ENCODE measurements around the gene OLA1.

DNA sequence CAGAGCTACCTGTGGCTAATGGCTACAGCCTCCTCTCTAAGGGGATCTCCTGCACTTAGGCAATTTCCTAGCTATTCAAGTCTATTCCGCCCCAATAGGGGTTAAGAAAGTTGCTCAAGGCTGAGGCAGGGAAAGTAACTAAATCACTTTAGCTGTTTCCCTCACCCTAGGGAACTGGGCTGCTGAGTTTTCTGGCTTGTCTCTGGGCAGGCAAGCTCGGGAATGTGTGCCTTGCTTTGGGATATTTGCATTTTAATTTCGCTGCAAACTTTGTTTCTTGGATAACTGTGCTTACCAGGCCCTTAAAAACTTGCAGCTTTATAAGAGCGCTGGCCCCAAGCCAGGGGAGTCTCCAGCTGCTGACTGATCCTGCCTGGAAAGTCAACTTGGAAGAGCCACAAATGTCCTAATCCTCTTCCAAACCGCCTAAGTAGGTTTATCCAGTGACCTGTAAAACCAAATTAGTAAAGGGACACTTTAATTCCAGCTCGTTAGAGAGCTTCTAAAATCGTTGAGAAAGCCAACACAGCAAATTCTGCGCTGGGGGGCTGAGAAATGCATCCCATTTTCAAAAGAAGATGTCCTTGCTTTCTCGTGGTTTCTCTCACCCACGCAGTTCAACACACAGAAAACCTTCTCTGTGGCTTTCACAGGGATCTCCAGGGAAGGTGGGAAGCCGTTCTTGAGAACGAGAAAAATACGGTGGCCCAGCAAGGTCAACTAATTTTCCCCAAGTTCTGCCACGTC lies 223.6 kb downstream of the OLA1 start:
- TF ChIP-seq, protein P1, sequence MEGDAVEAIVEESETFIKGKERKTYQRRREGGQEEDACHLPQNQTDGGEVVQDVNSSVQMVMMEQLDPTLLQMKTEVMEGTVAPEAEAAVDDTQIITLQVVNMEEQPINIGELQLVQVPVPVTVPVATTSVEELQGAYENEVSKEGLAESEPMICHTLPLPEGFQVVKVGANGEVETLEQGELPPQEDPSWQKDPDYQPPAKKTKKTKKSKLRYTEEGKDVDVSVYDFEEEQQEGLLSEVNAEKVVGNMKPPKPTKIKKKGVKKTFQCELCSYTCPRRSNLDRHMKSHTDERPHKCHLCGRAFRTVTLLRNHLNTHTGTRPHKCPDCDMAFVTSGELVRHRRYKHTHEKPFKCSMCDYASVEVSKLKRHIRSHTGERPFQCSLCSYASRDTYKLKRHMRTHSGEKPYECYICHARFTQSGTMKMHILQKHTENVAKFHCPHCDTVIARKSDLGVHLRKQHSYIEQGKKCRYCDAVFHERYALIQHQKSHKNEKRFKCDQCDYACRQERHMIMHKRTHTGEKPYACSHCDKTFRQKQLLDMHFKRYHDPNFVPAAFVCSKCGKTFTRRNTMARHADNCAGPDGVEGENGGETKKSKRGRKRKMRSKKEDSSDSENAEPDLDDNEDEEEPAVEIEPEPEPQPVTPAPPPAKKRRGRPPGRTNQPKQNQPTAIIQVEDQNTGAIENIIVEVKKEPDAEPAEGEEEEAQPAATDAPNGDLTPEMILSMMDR (conservative IDR thresholded peaks at IDR 0.05; ENCODE audit: low read depth, low read length), result no peak
- no peak for TF ChIP-seq MXI1 (IDR thresholded peaks at IDR 0.05; ENCODE audit: borderline replicate concordance, low read depth, low read length)
- TF ChIP-seq POLR2A (IDR thresholded peaks at IDR 0.05; ENCODE audit: low read depth, low read length), result no peak
- no peak for TF ChIP-seq MAZ (IDR thresholded peaks at IDR 0.05; ENCODE audit: borderline replicate concordance, low read depth, low read length)
- no peak for TF ChIP-seq RCOR1 (IDR thresholded peaks at IDR 0.05; ENCODE audit: insufficient replicate concordance, low read length)
- TF ChIP-seq RFX5 (IDR thresholded peaks at IDR 0.05; ENCODE audit: low read depth, low read length), result no peak

Measured in IMR-90 (cell line).